Measurements from ENCODE around the gene C15orf62. TPM values are rescaled to one million over a fixed set of nuclear protein-coding genes. Genes with fewer than 3 reads are reported as not detected.

Gene C15orf62
- total RNA-seq, 6 donors from 2014 or later, result 0.81 to 4.2 (median 1.4) TPM

DNA sequence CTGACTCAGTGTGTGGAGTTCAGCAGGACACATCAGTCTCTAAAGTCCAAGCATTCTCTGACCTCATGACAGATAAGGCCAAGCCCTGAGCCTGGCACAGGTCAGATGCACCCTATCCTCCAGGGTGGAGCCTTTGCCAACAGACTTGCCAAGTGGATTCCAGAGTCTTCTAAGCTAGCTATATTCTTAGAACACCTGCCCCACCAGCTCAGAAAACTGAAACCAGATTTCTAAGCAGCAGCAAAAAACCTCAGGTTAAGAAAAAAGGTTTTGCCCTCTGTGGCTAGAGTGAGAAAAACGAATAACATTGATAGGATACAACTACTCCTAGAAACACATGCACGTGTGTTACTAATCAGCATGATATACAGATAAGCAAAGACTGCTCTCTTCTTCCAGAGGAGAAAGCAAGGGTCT lies 26.3 kb upstream of the C15orf62 start:
- Histone ChIP-seq H3K27me3 (no peaks in the 10 kb centered on the region), H3K4me1 (peaks cover 0 to 7% (median 1%) of the 10 kb centered on the region in 4 donors), H3K27ac (peak overlapping the region in 3 of 4 donors; percentile 10 to 50 (median 19)), H3K36me3 (peaks cover 3 to 87% (median 44%) of the 10 kb centered on the region in 4 donors), H3K4me3 (no peak overlapping the region), H3K9me3 (no peaks in the 10 kb centered on the region)
- no peak for ATAC-seq (ENCODE audit: low FRiP score in 2 of 2)
- WGBS, 2 donors, result 66 to 77% methylated on average over 2 of the region's 2 CpGs
- TF ChIP-seq EP300 (IDR thresholded peaks at IDR 0.05) (no peak), POLR2AphosphoS5 (IDR thresholded peaks at IDR 0.05) (no peak), POLR2A (IDR thresholded peaks at IDR 0.05) (no peak)
- TF ChIP-seq, protein P1, sequence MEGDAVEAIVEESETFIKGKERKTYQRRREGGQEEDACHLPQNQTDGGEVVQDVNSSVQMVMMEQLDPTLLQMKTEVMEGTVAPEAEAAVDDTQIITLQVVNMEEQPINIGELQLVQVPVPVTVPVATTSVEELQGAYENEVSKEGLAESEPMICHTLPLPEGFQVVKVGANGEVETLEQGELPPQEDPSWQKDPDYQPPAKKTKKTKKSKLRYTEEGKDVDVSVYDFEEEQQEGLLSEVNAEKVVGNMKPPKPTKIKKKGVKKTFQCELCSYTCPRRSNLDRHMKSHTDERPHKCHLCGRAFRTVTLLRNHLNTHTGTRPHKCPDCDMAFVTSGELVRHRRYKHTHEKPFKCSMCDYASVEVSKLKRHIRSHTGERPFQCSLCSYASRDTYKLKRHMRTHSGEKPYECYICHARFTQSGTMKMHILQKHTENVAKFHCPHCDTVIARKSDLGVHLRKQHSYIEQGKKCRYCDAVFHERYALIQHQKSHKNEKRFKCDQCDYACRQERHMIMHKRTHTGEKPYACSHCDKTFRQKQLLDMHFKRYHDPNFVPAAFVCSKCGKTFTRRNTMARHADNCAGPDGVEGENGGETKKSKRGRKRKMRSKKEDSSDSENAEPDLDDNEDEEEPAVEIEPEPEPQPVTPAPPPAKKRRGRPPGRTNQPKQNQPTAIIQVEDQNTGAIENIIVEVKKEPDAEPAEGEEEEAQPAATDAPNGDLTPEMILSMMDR (IDR thresholded peaks at IDR 0.05), result no peak
- DNase-seq, result no peak

DNA sequence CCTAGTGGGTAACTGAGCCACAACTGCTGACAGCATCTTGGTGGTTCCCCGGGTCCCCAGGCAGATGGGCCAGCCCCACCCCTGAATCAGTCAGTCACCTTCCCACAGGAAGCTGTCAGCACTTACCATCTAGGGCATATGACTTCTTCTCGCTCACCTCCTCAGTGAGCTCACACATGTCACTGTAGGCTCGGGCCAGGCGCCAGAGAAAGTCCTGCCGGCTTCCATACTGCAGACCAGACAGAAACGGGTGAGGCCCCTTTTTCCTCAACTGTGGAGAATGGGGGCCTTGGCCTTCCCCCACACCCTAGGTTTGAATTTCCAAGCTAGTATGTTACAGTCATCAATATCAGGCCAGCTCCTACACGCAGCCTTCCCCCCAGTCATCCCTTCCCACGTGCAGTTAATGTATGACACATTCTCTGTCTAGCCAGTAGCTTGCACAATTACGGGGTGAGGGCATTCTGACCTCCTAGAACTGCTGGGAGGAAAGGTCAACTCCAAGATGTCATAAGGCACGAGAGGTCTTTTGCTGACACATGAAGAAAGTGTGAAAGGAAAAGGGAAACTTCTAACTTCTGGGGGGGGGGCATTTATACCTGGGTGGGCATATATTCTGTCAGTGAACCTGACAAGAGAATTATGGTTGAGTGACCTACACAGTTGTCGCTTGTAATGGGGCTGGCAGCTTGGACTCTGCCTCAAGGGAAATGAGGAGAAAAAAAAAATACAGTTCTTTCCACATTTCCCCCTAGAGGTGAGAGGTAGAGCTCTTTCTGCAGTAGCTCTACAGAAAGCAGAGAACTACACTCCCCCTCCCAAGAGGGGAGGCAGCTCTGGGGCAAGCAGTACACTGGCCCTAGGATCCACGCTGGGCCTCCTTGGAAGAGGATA lies 25.6 kb upstream of the C15orf62 start:
- TF ChIP-seq, protein P1 (IDR thresholded peaks at IDR 0.05), result no peak
- no peak for TF ChIP-seq POLR2A (IDR thresholded peaks at IDR 0.05)
- peak in 1 of 4 donors; percentile 63 for TF ChIP-seq EP300 (IDR thresholded peaks at IDR 0.05)
- peak; percentile 9 to 14 for TF ChIP-seq POLR2AphosphoS5 (IDR thresholded peaks at IDR 0.05)
- WGBS, 2 donors, result 69 to 74% methylated on average over 11 to 12 of the region's 12 CpGs
- Histone ChIP-seq H3K9me3 (no peaks in the 10 kb centered on the region), H3K27ac (peak overlapping the region in 3 of 4 donors; percentile 10 to 50 (median 19)), H3K27me3 (no peaks in the 10 kb centered on the region), H3K4me3 (no peak overlapping the region), H3K4me1 (peaks cover 0 to 7% (median 1%) of the 10 kb centered on the region in 4 donors), H3K36me3 (peaks cover 3 to 86% (median 42%) of the 10 kb centered on the region in 4 donors)
- ATAC-seq (ENCODE audit: low FRiP score in 2 of 2), result peak in 1 of 2 donors; percentile 56
- DNase-seq, result peak in 1 of 2 donors; percentile 46

DNA sequence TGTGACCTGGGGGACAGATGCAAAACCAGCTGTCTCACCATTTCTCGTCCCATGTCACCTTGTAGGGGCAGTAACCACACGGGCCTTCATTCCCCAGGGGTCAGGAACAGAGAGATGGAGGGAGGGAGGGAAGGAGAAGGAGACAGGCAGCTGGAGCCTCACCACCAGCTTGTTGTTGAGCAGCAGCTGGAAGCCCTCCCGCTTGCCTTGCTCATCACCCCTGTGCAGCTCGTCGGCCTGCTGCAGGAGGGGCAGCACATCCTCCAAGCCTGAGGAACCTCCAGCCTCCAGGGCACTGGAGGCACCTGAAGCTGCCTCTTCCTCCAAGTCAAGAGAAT lies 25.0 kb upstream of the C15orf62 start:
- WGBS, 2 donors, result 69 to 79% methylated on average over 5 of the region's 5 CpGs
- H3K27me3 ChIP-seq, result no peaks in the 10 kb centered on the region

DNA sequence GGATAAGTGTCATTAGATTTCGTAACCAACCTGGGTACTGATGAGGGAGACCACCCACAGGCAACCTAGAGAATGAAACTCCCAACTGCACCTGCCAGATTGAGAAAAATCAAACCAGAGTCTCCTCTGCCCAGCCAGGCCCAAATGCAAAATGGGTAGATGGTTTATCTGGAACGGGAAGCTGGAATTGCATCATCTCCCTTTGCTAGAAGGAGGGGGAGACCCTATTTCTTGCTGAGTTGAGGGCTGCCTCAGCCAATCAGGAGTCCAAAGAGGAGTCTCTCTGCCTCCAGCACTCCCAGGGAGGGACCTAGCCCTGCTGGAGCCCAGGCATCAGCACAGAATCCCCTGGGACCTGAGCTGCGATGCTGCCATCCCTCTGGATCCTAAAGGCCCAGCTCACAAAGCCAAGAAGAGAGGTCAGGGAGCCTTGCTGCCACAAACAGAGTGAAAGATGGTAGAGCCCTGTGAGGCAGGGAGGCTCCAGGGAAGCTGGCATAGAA lies 22.8 kb upstream of the C15orf62 start:
- Histone ChIP-seq H3K4me1 (peaks cover 0 to 7% (median 1%) of the 10 kb centered on the region in 4 donors), H3K27me3 (no peaks in the 10 kb centered on the region), H3K27ac (peak overlapping the region in 1 of 4 donors; percentile 48), H3K9me3 (no peaks in the 10 kb centered on the region), H3K36me3 (peaks cover 6 to 89% (median 44%) of the 10 kb centered on the region in 4 donors), H3K4me3 (no peak overlapping the region)
- 68 to 76% methylated on average over 3 of the region's 3 CpGs for WGBS, 2 donors
- DNase-seq (peak in 1 of 2 donors; percentile 30), ATAC-seq (ENCODE audit: low FRiP score in 2 of 2) (peak; percentile 25 to 35)
- TF ChIP-seq POLR2AphosphoS5 (IDR thresholded peaks at IDR 0.05), result no peak
- TF ChIP-seq, protein P1 (IDR thresholded peaks at IDR 0.05), result no peak
- TF ChIP-seq POLR2A (IDR thresholded peaks at IDR 0.05), result no peak
- no peak for TF ChIP-seq EP300 (IDR thresholded peaks at IDR 0.05)

More for the DNA sequence above, 25.0 kb upstream of the C15orf62 start:
- no peak for ATAC-seq (ENCODE audit: low FRiP score in 2 of 2)
- H3K4me3 ChIP-seq, result no peak overlapping the region
- no peaks in the 10 kb centered on the region for H3K9me3 ChIP-seq
- H3K4me1 ChIP-seq, result peaks cover 0 to 7% (median 1%) of the 10 kb centered on the region in 4 donors
- H3K36me3 ChIP-seq, result peaks cover 3 to 86% (median 40%) of the 10 kb centered on the region in 4 donors
- peak overlapping the region in 2 of 4 donors; percentile 10 to 47 for H3K27ac ChIP-seq
- no peak for DNase-seq
- TF ChIP-seq POLR2AphosphoS5 (IDR thresholded peaks at IDR 0.05), result no peak
- no peak for TF ChIP-seq EP300 (IDR thresholded peaks at IDR 0.05)
- TF ChIP-seq, protein P1 (IDR thresholded peaks at IDR 0.05), result no peak
- no peak for TF ChIP-seq POLR2A (IDR thresholded peaks at IDR 0.05)

Measured in upper lobe of left lung (tissue), 6 donors.